Pulmonary artery endothelial cell (primary cell): Measurements from ENCODE around the gene SREBF2. TPM values are rescaled to one million over a fixed set of nuclear protein-coding genes. Genes with fewer than 3 reads are reported as not detected.

Experiments
- DNase-seq: peaks from one replicate; pipeline ENCODE4 v3.0.0-alpha.2; 2011; ENCODE audit warnings: low read depth, low spot score
- total RNA-seq: library from RNA; depleted of rRNA; stranded (reverse); fragments of >200 nt; gene quantifications from 2 replicates; pipeline ENCODE4 v1.2.3, GENCODE V29; 2014

Gene SREBF2
- total RNA-seq, 1 donor from 2014 or later = 47.9 TPM

DNA sequence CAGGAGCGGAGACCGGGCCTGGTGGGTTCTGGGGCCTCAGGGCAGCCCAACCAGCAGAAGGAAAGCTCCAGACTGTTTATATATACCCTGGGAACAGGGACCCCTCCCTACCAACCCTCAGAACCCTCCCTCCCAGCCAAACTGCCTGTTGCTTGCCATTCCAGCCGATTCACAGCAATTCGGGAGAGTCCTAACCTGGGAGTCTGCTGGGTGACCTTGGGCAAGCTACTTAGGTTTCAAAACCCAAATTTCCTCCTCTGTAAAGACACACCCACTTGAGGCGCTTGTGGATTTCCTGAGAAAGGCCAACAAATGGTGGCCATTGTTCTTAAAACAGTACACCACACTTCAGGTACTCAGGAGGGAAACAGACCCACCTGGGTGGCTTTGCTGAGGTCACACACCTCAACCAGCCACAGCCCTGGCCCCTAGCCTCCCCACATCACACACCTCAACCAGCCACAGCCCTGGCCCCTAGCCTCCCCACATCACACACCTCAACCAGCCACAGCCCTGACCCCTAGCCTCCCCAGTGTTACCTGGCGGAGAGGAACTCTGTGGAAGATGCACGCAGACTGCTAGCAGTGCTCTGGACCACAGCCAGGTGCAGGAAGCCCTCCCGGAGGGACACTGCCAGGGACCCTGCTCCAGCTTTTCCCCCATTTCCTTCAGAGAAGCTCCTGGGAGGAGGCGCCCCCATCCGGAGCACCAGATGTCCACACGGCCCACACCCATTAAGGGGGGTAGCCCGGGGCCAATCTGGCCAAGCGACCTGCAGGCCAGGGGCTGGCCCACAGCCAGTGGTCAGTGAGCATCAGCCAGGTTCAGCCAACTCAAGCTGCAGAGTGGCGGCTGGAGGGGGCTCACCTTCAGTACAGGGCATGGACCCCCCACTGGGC, 75.8 kb downstream of the SREBF2 start:
- no peak for DNase-seq

DNA sequence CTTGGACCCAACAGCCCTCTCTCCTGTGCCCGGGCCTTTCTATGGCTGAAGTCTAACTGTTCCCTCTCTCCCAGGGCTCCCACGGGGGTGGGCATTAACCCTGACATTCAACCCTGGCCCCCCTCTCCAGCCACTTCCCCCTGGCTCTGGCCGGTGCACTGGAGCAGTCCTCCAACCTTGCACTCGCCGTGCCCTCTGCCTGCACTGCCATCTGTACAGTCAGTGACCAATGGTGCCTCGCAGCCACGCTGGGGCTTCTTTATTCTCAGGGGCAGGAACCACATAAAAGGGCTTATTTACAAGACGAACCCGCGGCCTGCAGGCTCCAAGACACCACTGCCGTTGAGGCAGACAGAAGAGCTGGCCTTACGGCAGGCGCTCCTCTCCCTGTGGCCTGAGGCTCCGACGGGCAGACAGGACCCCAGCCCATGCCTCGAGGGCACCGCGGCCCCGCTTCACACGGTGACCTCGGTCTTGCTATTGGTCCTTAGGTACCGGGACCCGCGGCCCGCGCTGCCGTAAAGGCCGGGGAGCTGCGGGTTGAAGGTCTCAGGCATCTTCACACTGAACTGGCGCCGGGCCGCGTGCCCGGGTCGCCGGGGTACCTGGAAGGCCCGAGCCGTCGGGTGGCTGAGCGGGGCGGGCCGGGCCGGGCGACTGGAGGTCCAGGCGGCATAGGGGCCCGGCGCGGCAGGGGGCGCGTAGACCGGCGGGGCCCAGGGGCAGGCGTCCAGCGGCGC, 76.6 kb downstream of the SREBF2 start:
- no peak for DNase-seq

DNA sequence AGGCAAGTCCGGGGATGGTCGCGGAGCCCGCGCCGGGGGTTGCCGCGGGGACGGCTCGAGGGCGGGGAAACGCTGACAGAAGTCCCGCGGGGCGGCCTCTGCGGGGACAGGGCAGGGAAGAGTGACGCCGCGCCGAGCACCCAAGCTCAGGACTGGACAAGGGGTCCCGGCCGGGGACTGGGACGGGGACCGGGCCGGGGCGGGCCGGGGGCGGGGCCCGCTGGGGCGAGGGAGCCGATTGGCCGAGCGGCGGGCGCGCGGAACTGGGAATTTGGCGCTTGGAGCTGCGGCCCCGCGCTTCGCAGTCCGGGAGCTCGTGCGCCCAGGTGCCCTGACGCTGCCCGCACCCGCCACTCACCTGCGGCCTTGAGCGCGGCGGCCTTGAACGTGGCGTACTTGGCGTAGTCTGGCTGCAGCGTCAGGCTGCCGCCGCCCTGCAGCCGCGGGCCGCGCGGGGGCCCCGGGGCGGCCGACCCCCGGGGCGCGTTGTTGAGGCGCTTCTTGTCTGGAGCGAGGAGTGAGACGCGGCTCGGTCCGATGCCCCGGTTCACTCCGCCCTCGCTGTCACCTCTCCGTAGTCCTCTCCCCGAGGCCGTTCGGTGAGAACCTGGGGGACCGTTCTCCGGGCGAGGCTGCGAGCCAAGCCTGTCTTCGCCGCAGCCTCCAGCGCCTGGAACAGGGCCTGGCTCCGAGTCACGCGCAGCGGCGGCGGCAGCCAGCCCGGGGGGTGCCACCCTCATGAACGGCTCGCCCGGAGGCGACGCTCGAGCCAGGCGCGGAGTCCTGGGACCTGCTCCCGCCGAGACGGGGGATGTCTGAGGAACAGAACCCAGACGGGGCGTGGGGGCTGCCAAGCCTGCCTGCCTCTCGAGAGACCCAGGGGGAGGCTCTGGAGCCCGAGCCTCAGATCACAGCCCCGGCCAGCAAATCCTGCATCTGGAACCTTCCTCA, 77.4 kb downstream of the SREBF2 start:
- DNase-seq = no peak

DNA sequence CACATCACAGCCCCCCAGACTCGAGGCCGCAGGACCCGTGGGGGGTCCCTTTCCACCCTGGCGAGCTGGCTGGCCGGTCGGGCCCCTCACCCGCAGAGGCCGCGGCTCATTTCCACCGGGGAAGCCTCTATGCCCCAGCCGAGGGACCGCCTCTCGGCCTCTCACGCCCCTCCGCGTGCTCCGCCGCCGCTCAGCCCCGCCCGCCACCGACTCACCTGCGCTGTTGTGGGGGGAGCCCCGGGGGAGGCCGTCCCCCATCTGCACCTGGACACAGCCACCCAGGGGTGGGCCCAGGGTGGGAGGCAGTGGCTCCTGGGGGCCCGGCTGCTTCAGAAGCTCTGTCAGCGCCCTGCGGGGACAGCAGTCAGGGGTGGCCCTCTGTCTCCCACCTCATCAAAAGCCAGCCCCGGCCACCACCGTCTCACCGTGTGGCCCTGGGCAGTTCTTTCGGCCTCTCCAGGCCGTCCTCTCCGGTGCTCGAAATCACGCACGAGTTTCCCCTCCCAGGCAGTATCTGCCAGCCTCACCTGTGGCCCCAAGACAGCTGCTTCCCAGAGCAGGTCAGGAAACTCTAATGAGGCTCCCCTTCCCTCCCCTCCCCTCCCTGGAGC, 78.2 kb downstream of the SREBF2 start:
- DNase-seq = no peak

DNA sequence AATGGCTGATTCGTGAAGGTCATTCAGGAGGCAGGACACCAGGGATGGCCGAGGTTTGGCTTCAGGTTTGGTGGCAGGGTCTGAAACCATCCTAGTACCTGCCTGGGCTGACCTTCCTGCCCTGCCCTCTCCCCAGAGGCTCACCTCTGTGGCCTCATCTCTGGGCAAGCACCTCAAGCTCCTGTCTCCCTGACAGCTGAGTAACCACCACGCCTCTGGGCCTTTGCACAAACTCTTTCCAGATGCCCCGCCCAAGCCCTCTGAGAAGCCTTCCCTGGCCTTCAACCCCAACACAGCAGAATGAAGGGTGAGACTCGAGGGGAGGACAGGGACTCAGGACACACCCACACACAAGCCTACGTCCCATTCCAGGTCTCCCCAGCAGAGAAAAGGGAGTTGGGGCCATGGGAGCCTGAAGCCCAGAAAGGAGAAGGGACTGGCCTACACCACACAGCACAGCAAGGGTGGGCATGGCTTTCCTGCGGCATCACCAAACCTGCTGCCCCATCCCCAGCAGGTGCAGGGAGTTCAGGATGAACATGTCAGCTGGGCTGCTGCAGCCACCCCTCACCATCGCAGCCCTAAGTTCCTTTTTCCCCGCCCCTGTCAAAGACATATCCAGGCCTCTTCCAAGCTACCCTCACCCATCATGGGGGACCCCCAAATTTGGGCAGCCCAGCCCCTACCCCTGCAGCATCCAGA, 79.6 kb downstream of the SREBF2 start:
- DNase-seq = no peak

DNA sequence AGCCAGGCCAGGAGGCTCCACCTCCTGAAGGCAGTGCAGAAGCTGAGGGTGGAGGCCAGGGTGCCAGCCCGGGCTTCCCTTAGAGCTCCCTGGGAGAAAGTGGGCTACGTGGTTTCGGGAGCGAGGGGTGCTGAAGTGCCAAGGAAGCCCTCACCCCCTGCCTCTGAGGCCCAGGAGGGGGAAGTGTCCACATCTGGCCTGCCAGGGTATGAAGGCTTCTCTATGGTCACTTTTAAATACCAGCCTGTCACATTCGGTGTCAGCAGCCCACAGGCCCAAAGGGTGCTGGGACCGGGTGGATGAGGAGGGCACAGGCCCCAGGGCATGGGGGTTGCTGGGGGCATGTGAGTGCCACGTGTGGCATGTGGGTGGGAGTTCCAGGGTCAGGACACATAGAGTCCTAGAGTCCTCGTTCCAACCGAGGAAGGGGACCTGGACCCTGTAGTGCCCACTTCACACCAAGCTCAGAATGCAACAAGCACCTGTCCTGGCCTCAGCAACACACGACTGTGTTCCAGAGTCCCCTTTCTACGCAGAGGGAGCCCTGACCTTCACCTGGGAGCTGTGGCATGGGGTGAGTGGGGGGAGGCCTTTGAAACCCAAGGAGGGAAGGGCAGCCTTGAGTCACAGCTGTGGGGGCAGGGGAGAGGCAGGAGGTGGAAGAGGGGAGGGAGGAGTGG, 80.3 kb downstream of the SREBF2 start:
- no peak for DNase-seq

DNA sequence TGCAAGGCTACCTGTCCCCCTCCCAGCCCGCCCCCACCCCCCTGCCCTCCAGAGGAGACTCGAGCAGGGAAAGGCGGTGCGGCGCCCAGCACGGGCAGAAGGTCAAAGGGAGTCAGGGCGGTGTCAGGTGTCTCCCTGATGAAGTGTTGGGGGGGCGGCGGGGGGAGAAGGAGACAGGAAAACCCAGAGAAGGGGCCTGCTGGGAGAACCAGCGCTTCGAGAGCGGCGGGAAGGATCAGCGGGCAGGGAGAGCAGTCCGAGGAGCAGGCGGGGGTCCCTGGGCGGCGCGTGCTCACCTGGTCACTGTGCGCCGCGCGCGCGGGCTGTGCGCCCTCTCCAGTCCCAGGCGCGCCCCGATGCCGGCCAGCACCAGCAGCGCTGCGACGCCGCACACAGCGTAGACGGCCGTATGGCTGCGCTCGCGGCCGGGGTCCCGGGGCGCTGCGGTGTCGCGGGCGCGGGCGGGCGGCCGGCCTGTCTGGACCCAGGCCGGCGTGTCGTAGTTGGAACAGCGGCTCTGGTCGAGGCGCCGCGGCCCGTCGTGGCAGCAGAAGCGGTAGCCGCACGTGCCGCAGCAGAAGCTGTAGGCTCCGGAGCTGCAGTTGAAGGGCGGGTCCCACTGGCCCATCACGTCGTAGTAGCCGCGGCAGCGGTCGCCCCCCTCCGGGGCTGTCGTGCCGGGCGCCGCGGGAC, 81.1 kb downstream of the SREBF2 start:
- DNase-seq = no peak

DNA sequence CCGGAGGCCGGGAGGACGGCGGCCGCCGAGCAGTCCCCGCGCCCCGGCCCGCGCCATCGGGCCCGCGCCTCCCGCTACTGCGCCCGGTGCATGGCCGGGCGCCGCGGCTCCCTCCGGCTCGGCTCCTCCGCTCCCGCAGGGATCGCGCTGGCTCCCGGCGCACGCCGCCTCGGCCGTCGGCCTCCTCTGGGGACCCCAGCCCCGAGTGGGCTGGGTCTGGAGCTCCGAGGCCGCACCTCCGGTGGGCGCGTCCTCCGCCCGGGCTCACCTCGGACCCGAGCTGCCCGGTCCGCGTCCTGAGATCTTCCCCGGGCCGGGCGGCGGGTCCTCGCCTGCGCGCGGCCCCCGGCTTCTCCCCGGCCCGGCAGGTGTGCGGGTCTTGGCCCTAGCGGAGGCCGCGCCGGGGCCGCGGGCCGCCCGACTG, 81.7 kb downstream of the SREBF2 start:
- no peak for DNase-seq

DNA sequence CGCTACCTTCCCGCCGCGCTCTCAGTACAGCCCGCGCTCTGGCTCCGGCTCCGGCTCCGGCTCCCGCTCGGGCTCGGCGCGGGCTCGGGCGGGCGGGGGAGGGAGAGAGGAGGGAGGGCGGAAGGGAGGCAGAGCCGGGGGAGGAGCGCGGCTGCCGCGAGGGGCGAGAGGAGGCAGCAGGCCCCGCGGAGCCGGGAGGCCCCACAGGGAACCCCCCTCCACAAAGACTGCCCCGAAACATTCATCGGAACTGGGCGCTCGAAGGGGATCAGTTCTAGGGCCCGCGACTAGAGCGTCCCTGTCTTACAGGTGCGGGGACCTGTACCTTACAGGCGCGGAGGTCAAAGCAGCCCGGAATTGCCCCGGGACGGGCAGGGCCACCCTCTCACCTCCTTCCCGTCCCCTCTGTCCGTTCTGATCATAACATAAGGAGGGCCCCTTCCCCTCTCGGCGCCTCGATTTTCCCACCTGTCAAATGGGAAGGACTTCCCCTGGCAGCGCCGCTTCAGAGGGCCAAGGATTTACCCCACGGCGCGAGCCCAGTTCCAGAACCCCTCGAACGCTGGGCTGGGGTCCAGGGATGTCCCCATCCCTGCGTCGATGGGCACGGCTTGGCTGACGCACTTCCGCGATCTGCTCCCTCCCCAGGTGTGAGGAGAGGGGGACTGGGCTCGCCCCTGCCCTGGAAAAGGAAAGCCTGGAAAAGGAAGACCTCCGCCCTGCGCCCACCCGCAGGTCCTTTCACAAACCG, 82.3 kb downstream of the SREBF2 start, which contains the start of gene SHISA8:
TSS of gene SHISA8 (minus strand) at position 40 of the 751 bp plus-strand sequence. CDS start 407 bp downstream, outside the sequence.
- no peak for DNase-seq

DNA sequence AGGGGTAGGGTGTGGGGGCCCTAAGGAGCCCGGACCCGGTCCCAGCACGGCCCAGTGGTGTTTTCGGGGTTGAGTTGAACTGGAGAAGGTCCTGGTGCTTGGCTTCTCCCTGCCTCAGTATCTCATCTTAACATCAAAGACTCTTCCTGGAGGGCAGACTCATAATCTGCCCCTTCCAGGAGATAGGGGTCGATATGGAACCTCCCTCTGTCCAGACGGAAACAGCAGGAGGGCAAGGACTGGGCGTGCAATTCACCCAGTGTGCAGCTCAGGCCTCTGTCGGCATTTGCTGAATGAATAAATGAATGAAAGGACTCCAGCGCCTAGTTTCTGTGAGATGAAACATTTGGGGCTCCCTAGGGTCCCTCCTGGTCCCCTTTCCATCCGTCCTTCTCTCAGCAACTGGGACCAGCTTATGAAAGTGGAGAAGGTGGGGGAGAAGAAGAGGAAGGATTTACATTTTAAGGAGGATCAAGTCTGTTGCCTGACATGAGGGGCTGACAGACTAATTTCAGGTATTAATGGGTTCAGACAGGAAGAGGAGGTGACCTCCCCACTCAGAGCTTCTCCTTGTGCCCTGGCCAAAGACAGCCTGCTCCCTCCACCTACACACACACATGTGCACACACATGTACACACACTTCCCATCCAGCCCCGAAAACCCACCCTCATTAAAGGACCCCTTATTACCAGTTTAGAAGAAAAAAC, 83.0 kb downstream of the SREBF2 start:
- DNase-seq = no peak

DNA sequence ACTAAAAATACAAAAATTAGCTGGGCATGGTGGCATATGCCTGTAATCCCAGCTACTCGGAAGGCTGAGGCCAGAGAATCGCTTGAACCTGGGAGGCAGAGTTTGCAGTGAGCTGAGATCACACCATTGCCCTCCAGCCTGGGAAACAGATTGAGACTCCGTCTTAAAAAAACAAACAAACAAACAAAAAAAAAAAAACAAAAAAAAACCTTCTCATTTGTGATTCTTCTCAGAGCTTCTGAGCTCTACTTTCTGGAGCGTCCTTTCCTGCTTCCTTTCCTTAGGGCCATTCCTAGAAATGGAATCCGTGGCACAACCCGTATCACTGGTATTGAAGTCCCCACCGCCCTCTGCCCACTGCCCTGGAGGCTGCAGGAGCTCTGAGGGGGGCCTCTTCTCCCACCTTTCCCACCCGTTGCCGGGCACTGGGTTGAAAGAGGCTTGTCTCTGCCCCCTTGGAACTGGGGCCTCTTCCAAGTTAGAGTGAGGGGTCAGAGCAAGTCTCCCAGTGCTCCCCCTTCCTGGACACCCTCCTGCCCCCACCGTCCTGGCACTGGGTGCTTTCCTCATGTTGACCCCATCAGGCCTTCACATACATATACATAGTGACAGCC, 83.9 kb downstream of the SREBF2 start:
- no peak for DNase-seq

DNA sequence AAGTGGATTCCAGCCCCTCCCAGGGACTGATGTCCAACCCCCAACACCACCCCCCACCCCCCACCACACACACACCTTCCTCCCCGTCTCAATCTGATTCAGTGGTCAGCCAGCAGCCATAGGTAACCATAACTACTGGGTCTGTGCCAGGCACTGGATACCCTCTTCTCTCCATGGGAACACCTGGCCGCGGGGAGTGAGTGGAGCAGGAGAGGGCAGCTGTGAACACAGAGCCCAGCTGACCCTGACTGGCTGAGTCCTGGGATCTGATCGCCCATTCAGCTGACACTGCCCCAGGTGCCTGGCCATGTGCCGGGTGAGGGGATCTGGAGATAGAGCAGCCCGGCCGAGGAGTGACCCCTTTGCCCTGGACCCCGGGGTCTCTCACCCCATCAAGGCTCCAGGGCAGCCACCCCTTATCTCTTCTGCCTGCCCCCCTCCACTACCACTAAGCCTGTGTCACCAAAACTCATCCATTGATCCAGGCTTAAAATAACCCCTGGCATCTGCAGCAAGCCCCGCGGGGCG, 84.5 kb downstream of the SREBF2 start:
- no peak for DNase-seq

DNA sequence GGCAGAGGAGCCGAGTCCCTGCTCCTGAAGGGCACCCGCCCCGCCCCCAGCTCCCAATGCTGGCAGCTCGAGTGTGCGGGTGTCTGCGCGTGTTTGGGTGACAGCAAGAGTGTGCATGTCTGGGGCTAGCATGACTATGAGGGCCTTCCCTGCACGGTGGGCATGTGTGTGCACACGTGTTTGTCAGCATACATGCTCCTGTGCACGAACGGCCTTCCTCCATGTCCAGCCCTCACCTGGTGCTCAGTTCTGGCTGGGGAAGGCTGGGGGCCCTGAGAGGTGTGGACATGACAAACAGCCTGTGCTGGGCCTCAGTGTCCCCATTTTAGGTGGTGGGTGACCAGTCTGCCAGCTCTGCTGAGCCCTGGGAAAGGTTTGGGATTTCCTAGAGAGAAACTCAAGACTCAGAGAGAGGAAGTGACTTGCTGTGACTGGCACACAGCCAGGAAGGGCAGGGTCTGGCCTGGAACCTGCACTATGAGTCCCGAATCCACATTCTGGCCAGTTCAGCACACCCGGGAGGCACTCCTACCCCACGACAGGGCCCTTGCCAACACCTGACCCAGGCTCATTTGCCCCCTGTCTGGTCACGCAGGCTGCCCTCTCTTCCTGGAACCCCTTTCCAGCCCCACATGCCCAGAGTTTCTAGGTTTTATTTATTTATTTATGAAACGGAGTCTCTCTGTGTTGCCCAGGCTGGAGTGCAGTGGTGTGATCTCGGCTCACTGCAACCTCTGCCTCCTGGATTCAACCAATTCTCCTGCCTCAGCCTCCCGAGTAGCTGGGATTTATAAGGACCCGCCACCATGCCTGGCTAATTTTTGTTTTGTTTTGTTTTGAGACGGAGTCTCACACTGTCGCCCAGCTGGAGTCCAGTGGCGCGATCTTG, 85.2 kb downstream of the SREBF2 start:
- peak; percentile 24 for DNase-seq

DNA sequence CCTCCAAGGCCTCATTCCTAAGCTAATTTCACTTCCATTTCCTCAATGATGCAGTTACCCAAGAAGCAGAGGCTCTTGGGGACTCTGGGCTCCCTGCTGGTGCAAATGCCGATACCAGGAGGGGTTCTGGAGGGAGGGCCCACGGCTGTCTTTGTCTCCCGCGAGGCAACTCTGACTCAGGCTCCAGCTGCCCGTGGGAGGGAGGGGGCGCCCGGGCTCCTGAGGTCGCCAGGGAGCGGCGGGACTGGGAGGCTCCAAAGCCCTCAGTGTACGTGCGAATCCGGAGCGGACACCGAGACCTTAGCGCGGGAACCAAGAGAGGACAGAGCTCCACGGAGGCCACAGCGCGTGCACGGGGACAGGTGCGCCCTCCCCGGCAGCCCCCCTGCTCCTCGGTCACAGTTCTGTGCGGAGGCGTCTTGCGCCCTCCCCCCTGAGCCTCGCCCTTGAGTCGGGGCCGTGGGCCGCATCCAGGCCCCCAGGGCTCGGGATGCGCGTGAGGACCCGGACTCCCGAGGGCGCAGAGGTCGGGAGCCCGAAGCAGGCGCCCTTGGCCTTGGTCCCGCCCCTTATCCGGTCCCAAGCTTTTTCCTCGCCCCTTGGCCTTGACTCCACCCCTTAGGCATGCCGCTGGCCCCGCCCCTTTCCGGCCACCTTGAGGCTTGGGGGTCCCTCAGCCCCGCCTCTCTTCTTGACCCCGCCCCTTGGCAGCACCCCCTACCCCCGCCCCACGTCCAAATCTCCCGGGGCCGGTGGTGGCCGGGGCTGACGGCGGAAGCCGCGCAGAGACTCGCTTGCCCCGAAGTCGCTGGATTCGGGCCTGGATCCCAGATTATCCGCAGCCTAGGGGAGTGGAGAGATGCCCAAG, 86.7 kb downstream of the SREBF2 start:
- DNase-seq = no peak
